ENCODE results near the gene SMYD3. TPM values are rescaled to one million over a fixed set of nuclear protein-coding genes. Genes with fewer than 3 reads are reported as not detected.

Gene SMYD3
- total and polyA plus RNA-seq, 9 of the 15 experiments (the other 6 are each of a cell fraction or from before 2014, with no cell fraction given): 128 to 440 (median 197) TPM

- TF ChIP-seq HMGN3 (IDR thresholded peaks at IDR 0.05; ENCODE audit: borderline replicate concordance, extremely low read depth, insufficient read length, low read depth, low read length) (no peak), ATF6 (CRISPR knock-in tag; IDR thresholded peaks at IDR 0.05) (no peak), ZNF224 (CRISPR knock-in tag; IDR thresholded peaks at IDR 0.05) (no peak), NR1H2 (CRISPR knock-in tag; IDR thresholded peaks at IDR 0.05) (no peak), SMARCE1 (IDR thresholded peaks at IDR 0.05) (peak; percentile 26; the same call in 1 of the 2 replicates), TCF7L2 (IDR thresholded peaks at IDR 0.05; ENCODE audit: low read depth, low read length) (no peak), ZSCAN29 (IDR thresholded peaks at IDR 0.05) (no peak), CHAMP1 (IDR thresholded peaks at IDR 0.05) (0 out of 2 replicates have a peak, but pooled peaks have one; percentile 20), MYBL2 (IDR thresholded peaks at IDR 0.05; ENCODE audit: low read depth) (peak; percentile 19; the same call in 1 of the 2 replicates), MYBL2 (CRISPR knock-in tag; IDR thresholded peaks at IDR 0.05; ENCODE audit: borderline replicate concordance) (no peak), ARNT (IDR thresholded peaks at IDR 0.05) (no peak), SMC3 (conservative IDR thresholded peaks at IDR 0.05; ENCODE audit: insufficient read depth, low read depth, low read length) (no peak), MYC (IDR thresholded peaks at IDR 0.05; ENCODE audit: low read depth, low read length) (no peak), MYC (CRISPR knock-in tag; IDR thresholded peaks at IDR 0.05; ENCODE audit: borderline replicate concordance, low read depth) (no peak), DLX4 (CRISPR knock-in tag; IDR thresholded peaks at IDR 0.05) (no peak), ATF2 (CRISPR knock-in tag; IDR thresholded peaks at IDR 0.05) (no peak), ELF4 (CRISPR knock-in tag; IDR thresholded peaks at IDR 0.05) (no peak), SP1 (CRISPR knock-in tag; IDR thresholded peaks at IDR 0.05) (no peak)
Measured at GRCh38 chr1:246350745-246351144, 156.3 kb downstream of the SMYD3 start (continued).

Measured in K562 (cell line).